ENCODE results near the gene TBX4.
"Not testable (repeated sequence)": the region's sequence is repeated elsewhere in the genome, so short reads cannot be mapped to it uniquely, and the experiment has no call there.

The TBX4 gene

GRCh38 chr17:61427567-61427966, 24.7 kb upstream of the TBX4 start:
- no peak for DNase-seq (ENCODE audit: low read depth in 2 of 3, low spot score in 1 of 3)

- no peak for DNase-seq (ENCODE audit: low read depth in 2 of 3, low spot score in 1 of 3)
These were observed 22.9 kb upstream of the TBX4 start for GRCh38 chr17:61429274-61429673.

GRCh38 chr17:61429831-61430230, 22.4 kb upstream of the TBX4 start:
- DNase-seq (ENCODE audit: low read depth in 2 of 3, low spot score in 1 of 3) = not testable (repeated sequence)

GRCh38 chr17:61431594-61432311, 20.5 kb upstream of the TBX4 start:
- DNase-seq (ENCODE audit: low read depth in 2 of 3, low spot score in 1 of 3) = no peak

- no peak for DNase-seq (ENCODE audit: low read depth in 2 of 3, low spot score in 1 of 3)
These were observed 15.9 kb upstream of the TBX4 start for GRCh38 chr17:61436273-61436672.

GRCh38 chr17:61436995-61437704, 15.1 kb upstream of the TBX4 start:
- DNase-seq (ENCODE audit: low read depth in 2 of 3, low spot score in 1 of 3) = no peak

- DNase-seq (ENCODE audit: low read depth in 2 of 3, low spot score in 1 of 3) = no peak
These were observed 11.5 kb upstream of the TBX4 start for GRCh38 chr17:61440697-61441096.

GRCh38 chr17:61441507-61441906, 10.7 kb upstream of the TBX4 start:
- DNase-seq (ENCODE audit: low read depth in 2 of 3, low spot score in 1 of 3) = not testable (repeated sequence)

- no peak for DNase-seq (ENCODE audit: low read depth in 2 of 3, low spot score in 1 of 3)
These were observed 10.0 kb upstream of the TBX4 start for GRCh38 chr17:61442136-61442775.

- no peak for DNase-seq (ENCODE audit: low read depth in 2 of 3, low spot score in 1 of 3)
These were observed 9.2 kb upstream of the TBX4 start for GRCh38 chr17:61442878-61443474.

- no peak for DNase-seq (ENCODE audit: low read depth in 2 of 3, low spot score in 1 of 3)
These were observed 8.7 kb upstream of the TBX4 start for GRCh38 chr17:61443475-61443882.

GRCh38 chr17:61444075-61444474, 8.1 kb upstream of the TBX4 start:
- no peak for DNase-seq (ENCODE audit: low read depth in 2 of 3, low spot score in 1 of 3)

GRCh38 chr17:61444831-61445230, 7.4 kb upstream of the TBX4 start:
- no peak for DNase-seq (ENCODE audit: low read depth in 2 of 3, low spot score in 1 of 3)

- DNase-seq (ENCODE audit: low read depth in 2 of 3, low spot score in 1 of 3) = no peak
These were observed 4.9 kb upstream of the TBX4 start for GRCh38 chr17:61447358-61447757.

GRCh38 chr17:61448042-61448441, 4.2 kb upstream of the TBX4 start:
- no peak for DNase-seq (ENCODE audit: low read depth in 2 of 3, low spot score in 1 of 3)

GRCh38 chr17:61449140-61449539, 3.1 kb upstream of the TBX4 start:
- DNase-seq (ENCODE audit: low read depth in 2 of 3, low spot score in 1 of 3) = not testable (repeated sequence)

- no peak for DNase-seq (ENCODE audit: low read depth in 2 of 3, low spot score in 1 of 3)
These were observed 2.2 kb upstream of the TBX4 start for GRCh38 chr17:61449707-61450640.

- DNase-seq (ENCODE audit: low read depth in 2 of 3, low spot score in 1 of 3) = no peak
These were observed 1.3 kb upstream of the TBX4 start for GRCh38 chr17:61450641-61451537.

GRCh38 chr17:61451538-61452300, 503 bp upstream of the TBX4 start:
- DNase-seq (ENCODE audit: low read depth in 2 of 3, low spot score in 1 of 3) = no peak
